Measurements from ENCODE around the gene ZNF500.
"Not testable (repeated sequence)": the region's sequence is repeated elsewhere in the genome, so short reads cannot be mapped to it uniquely, and the experiment has no call there.

Gene ZNF500

DNA sequence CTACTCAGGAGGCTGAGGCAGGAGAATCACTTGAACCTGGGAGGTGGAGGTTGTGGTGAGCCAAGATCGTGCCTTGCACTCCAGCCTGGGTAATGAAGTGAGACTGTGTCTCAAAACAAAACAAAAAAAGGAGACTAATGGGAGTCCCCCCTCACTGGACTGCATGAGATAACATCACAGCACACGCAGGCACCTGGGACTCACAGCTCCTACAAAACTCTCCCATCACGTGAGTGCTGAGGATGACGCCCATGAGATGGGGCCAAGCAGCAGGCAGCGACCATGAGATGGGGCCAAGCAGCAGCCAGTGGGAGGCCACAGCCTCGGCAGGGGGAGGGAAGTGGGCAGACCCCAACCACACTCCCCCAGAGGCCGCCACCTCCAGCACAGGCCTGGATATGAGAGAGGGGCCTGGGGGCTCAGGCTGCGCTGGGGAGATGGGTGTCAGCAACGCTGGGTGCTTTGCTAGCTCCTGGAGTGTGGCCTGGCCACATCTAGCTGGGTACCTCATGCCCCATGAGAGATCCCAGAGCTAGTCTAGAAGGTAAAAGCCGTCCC lies 17.2 kb downstream of the ZNF500 start:
- H3K9me3 Mint-ChIP-seq: no peaks in the 10 kb centered on the region
- H3K36me3 Mint-ChIP-seq (ENCODE audit: low read depth): peaks cover 10% of the 10 kb centered on the region
- H3K27me3 Mint-ChIP-seq (ENCODE audit: low read depth): no peaks in the 10 kb centered on the region
- DNase-seq (ENCODE audit: low spot score): no peak
- H3K4me3 Mint-ChIP-seq: no peak overlapping the region
- peaks cover 7% of the 10 kb centered on the region for H3K4me1 Mint-ChIP-seq (ENCODE audit: low read depth)
- no peak overlapping the region for H3K27ac Mint-ChIP-seq

DNA sequence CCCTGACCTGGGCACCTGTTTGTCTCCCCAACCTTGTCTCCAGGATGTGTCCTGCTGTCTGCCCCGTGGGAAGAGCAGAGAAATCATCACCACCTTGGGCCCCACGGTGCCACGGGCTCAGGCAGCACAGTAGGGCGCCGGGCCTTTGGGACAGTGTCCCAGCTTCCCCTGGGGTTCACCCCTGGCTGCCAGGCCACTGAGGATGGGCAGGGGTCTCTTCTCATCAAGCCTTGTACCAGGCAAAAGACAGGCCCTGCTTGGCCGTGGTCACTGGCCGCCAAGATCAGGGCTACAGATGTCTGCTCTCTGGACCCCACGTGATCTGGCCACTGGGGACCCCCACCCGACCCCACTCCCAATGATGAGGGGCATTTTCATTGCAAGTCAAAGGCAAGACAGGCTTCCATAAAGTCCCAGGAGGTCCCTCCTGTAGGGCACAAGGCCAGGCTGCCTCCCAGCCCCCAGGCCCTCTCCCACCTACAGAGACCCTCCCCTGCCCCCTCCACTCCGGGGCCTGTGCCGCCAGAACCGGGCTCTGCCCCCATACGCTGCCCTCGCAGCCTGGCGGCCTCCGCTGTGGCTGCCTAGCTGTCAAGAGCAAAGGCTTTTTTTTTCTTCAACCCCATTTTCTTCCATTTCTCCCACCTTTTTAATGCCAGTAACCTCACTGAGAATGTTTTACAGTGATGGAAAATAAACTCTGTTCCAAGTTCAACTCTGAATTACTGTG lies 18.1 kb downstream of the ZNF500 start:
- no peak for DNase-seq (ENCODE audit: low spot score)
- H3K27ac Mint-ChIP-seq: peak overlapping the region; percentile 15
- peaks cover 6% of the 10 kb centered on the region for H3K36me3 Mint-ChIP-seq (ENCODE audit: low read depth)
- H3K4me3 Mint-ChIP-seq: no peak overlapping the region
- H3K9me3 Mint-ChIP-seq: no peaks in the 10 kb centered on the region
- peaks cover 7% of the 10 kb centered on the region for H3K4me1 Mint-ChIP-seq (ENCODE audit: low read depth)
- H3K27me3 Mint-ChIP-seq (ENCODE audit: low read depth): no peaks in the 10 kb centered on the region

DNA sequence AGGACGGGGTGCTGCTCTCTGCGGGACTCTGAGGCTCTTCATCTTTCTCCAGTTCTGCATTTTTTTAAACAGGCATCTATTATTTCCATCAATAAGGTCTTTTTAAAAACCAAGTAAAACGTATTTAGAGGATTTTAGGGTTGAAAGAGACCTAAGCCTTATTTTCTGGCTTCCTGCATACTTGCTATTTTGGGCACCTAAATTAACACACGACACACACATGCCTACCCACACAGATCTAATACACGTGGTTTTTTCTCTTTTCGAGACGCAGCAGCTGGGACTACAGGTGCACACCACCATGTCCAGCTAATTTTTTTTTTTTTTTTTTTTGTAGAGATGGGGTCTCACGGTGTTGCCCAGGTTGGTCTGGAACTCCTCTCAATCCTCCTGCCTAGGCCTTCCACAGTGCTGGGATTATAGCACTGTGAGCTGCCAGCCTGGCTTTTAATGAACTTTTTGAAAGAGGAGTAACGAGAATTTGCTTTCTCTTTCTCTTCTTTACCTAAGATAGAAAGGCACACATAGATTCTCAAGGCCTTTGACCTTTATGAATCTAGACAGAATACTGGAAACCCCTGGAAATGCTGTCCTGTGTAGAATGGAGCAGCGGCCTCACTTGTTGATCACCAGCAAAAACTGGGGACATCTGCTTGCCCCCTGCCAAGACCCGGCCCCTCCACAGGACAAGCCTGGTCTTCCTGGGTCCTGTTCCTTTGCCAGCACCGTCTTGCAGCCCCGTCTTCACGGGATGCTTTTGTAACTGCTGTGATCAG lies 18.9 kb downstream of the ZNF500 start:
- Mint-ChIP-seq H3K4me3 (peak overlapping the region; percentile 15), H3K4me1 (ENCODE audit: low read depth) (peaks cover 11% of the 10 kb centered on the region), H3K27me3 (ENCODE audit: low read depth) (no peaks in the 10 kb centered on the region)

DNA sequence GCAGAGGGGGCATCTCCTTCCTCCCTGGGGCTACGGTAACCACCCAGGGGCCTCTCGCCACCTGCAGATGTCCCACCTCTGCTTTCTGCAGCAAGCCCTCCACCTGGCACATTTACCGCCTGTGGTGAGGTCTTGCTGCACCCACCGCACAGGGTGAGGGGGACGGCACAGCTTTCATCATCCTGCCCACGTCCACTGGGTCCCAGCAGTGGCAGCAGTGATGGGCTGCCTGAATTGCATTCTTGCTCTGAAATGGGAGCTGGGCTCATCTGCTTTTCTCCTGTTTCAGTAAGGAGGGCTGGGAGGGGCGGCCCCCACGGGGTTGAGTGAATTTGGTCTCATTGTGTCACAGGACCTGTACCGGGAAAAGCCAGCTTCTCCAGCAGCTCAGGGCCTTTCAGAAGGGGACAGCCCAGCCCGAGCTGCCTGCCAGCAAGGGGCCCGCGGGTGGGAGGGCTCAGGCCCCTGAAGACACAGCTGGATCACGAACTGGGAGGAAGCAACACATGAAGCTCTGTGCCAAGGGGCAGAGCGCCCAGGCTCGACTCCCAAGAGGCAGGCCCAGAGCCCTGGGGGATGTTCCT lies 19.9 kb downstream of the ZNF500 start:
- Mint-ChIP-seq H3K36me3 (ENCODE audit: low read depth) (peaks cover 2% of the 10 kb centered on the region), H3K27me3 (ENCODE audit: low read depth) (no peaks in the 10 kb centered on the region)

More for the DNA sequence above, 18.9 kb downstream of the ZNF500 start:
- Mint-ChIP-seq H3K36me3 (ENCODE audit: low read depth) (peaks cover 3% of the 10 kb centered on the region), H3K9me3 (no peaks in the 10 kb centered on the region), H3K27ac (peak overlapping the region; percentile 60)
- no peak for DNase-seq (ENCODE audit: low spot score)

DNA sequence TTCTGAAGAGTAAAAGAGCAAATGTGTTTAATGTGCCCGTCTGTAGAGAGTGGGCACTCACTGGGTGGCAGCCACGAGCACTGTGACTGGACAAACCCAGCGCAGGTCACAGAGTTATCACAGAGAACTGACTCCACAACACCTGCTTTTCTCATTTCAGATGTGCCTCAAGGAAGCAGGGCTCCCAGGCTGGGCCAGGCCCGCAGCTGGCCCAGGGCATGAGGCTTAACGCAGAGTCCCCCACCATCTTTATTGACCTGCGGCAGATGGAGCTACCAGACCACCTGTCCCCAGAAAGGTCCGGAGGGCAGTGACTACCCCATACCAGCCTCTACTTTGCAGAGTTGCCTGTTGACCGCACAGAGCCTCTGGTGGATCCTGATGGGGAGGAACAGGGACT lies 20.7 kb downstream of the ZNF500 start:
- Mint-ChIP-seq H3K27me3 (ENCODE audit: low read depth) (no peaks in the 10 kb centered on the region), H3K4me1 (ENCODE audit: low read depth) (peaks cover 11% of the 10 kb centered on the region), H3K4me3 (no peak overlapping the region), H3K27ac (no peak overlapping the region), H3K9me3 (no peaks in the 10 kb centered on the region), H3K36me3 (ENCODE audit: low read depth) (no peaks in the 10 kb centered on the region)
- DNase-seq (ENCODE audit: low spot score): no peak

More for the DNA sequence above, 19.9 kb downstream of the ZNF500 start:
- Mint-ChIP-seq H3K9me3 (no peaks in the 10 kb centered on the region), H3K27ac (no peak overlapping the region), H3K4me1 (ENCODE audit: low read depth) (peaks cover 11% of the 10 kb centered on the region), H3K4me3 (no peak overlapping the region)
- DNase-seq (ENCODE audit: low spot score): no peak

DNA sequence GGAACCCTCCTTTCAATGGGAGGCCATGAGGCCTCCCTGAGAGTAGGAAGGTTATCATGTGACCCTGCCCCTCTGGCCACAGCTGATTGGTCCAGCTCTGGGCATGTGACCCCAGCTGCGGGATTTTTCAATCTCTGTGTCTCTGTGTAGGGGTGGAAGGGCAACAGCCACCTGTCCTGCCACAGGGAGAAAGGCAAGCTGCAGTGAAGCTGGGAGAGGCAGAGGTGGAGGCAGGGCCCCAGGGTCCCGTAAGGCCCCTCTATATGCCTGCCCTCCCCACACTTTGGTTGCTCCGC lies 21.7 kb downstream of the ZNF500 start:
- DNase-seq (ENCODE audit: low spot score): no peak
- Mint-ChIP-seq H3K27ac (no peak overlapping the region), H3K27me3 (ENCODE audit: low read depth) (no peaks in the 10 kb centered on the region), H3K36me3 (ENCODE audit: low read depth) (no peaks in the 10 kb centered on the region), H3K4me3 (no peak overlapping the region), H3K9me3 (no peaks in the 10 kb centered on the region), H3K4me1 (ENCODE audit: low read depth) (peaks cover 11% of the 10 kb centered on the region)

DNA sequence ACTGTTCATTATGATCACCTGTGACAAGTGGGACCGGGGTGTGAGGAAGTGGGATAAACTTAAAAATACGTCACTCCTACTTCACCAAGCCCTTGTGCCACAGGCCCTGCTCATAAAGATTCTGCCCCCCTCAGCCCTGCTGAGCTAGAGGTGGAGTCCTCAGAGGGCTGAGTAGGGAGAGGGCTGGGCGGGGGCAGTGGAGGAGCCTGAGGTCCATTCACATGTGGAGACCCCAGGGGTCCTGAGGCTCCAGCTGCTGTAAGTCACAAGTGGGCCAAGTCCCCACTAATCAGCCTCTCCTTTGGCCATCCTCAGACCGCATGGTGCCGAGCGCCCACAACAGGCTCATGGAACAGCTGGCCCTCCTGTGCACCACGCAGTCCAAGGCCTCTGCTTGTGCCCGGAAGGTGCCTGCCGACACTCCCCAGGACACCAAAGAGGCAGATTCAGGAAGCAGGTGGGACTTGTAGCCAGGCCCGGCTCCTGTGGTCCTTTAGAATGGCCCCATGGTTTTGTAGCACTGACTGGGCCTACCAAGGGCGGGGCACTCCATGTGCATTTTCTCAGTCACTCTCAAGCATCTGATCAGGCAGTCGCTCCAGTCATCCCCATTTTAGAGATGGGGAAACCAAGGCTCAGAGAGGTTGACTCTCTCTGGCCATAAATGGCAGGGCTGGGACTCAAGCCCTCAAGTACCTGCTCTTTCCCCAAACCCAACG lies 22.2 kb downstream of the ZNF500 start:
- Mint-ChIP-seq H3K9me3 (no peaks in the 10 kb centered on the region), H3K4me3 (no peak overlapping the region), H3K27ac (no peak overlapping the region), H3K4me1 (ENCODE audit: low read depth) (peaks cover 11% of the 10 kb centered on the region), H3K27me3 (ENCODE audit: low read depth) (no peaks in the 10 kb centered on the region), H3K36me3 (ENCODE audit: low read depth) (no peaks in the 10 kb centered on the region)
- DNase-seq (ENCODE audit: low spot score): no peak

DNA sequence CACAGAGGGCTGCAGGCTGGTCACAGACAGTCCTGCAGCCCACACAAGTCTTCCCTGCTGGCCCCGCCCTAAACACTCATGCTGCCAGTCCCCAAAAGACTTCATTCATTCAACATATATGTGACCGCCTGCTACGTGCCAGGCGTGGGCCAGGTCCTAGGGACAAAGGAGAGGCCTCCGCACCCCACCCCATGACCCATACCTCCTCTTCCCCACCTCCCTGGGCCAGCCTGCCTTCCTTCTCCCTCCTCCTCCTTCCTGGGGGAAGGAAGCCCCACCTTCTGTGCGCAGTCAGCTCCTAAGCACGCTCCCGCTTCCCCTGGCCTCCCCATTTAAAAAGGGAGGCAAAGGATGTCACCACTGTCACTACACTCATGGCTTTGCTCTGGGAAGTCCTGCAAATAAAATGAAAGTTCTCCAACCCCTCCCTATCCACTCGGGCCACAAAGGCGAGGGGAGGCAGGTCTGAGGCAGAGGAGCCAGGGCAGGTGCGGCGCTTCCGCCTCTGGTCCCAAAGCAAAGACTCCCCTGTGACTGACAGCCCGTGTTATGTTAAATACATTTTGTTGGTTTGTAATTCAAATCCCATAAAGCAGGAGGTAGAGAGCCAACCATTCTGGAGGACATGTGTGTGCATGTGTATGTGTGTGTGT lies 23.6 kb downstream of the ZNF500 start:
- H3K36me3 Mint-ChIP-seq (ENCODE audit: low read depth): no peaks in the 10 kb centered on the region
- H3K4me3 Mint-ChIP-seq: peak overlapping the region; percentile 34
- no peaks in the 10 kb centered on the region for H3K27me3 Mint-ChIP-seq (ENCODE audit: low read depth)
- no peaks in the 10 kb centered on the region for H3K9me3 Mint-ChIP-seq
- peak overlapping the region; percentile 47 for H3K27ac Mint-ChIP-seq
- peaks cover 11% of the 10 kb centered on the region for H3K4me1 Mint-ChIP-seq (ENCODE audit: low read depth)
- no peak for DNase-seq (ENCODE audit: low spot score)

DNA sequence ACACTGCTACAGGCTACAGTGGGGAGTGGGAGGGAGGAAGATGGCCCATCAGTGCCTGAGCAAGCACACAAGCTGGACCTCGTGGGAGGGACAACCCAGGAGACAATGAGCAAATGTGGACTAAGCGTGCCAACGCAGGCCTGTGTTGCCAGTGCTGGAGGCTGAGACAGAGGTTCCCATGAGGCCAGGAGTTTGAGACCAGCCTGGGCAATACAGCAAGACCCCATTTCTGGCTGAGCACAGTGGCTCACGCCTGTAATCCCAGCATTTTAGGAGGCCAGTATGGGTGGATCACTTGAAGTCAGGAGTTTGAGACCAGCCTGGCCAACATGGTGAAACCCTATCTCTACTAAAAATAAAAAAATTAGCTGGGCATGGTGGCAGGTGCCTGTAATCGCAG lies 28.6 kb downstream of the ZNF500 start:
- not testable (repeated sequence) for H3K9me3 Mint-ChIP-seq; DNase-seq (ENCODE audit: low spot score); H3K4me1 Mint-ChIP-seq (ENCODE audit: low read depth); H3K27me3 Mint-ChIP-seq (ENCODE audit: low read depth); H3K27ac Mint-ChIP-seq; H3K4me3 Mint-ChIP-seq; H3K36me3 Mint-ChIP-seq (ENCODE audit: low read depth)

DNA sequence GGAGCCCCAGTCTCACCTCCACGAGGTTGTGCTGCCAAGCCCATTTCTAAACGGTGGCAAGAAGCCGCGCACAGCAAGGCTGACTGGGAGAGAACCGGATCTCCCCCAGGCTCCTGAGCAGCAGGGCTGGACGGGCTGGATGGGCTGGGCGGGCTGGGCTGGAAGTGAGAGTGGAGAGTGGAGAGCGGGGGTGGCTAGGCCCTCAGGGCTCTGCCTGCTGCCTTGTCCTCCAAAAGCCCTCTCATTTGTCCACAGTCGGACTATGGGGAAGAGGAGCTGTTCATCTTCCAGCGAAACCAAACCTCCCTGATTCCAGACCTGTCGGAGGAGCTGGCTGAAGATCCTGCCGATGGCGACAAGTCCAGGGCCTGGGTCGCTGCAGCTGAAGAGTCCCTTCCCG lies 29.4 kb downstream of the ZNF500 start:
- Mint-ChIP-seq H3K36me3 (ENCODE audit: low read depth) (no peaks in the 10 kb centered on the region), H3K9me3 (no peaks in the 10 kb centered on the region), H3K27ac (no peak overlapping the region), H3K4me1 (ENCODE audit: low read depth) (peaks cover 13% of the 10 kb centered on the region), H3K4me3 (no peak overlapping the region), H3K27me3 (ENCODE audit: low read depth) (no peaks in the 10 kb centered on the region)
- DNase-seq (ENCODE audit: low spot score): no peak

DNA sequence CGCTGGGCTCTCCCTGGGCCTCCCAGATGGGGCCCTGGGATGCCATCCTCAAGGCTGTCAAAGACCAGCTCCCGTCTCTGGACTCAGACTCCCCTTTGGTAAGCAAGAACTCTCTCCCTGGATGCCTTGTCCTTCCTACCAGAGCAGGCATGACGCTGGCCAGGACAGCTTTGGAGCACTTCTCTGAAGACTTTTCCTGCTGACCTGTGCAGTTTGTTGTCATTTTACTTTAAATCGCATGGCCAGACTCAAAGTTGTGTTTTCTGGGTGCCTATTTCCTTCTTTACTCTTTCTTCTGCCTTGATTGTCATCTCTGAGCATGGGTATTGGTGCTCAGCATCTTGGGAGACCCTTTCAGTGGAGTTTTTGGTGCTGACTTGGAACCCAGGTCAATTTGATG lies 30.4 kb downstream of the ZNF500 start:
- no peak overlapping the region for H3K27ac Mint-ChIP-seq
- H3K36me3 Mint-ChIP-seq (ENCODE audit: low read depth): no peaks in the 10 kb centered on the region
- peaks cover 13% of the 10 kb centered on the region for H3K4me1 Mint-ChIP-seq (ENCODE audit: low read depth)
- no peaks in the 10 kb centered on the region for H3K27me3 Mint-ChIP-seq (ENCODE audit: low read depth)
- H3K4me3 Mint-ChIP-seq: no peak overlapping the region
- DNase-seq (ENCODE audit: low spot score): no peak
- no peaks in the 10 kb centered on the region for H3K9me3 Mint-ChIP-seq

DNA sequence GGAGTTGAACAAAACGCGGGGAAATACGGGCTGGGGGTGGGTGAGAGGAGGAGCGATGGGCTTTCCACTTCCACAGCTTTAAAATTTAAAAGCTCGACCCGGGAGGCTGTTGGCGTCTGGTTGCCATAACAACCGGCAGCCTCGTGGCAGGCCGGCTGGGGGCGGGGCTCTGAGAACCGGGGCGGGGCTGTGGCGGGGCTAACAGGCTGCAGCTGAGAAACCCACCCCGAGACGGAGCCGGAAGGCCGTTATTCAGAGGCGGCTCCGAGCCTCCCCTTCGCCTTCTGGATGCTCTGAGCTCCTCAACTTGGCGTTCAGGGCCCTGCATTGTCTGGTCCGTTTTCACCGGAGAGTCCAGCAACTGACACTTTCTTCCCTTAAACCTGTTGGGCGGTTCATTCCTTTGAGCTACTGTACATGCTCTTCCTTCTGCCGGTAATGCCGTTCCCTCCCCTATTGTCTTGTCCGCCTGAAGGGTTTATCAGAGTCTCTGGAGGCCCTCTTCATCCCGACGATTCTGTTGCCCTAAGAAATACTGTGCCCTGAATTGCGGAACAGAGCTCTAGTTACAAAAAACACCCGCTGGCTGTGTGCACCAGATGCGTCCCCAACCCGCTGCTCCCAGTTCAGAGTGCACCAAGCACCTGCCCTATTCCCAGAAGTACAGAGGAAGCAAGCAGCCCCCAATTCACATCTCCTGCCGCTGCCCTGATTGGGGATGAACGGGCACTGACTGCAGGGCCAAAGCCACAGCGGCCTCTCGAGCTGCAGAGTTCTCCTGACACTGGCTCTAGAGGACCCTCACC lies 32.0 kb downstream of the ZNF500 start:
- Mint-ChIP-seq H3K9me3 (no peaks in the 10 kb centered on the region), H3K27ac (peak overlapping the region; percentile 87), H3K4me1 (ENCODE audit: low read depth) (peaks cover 13% of the 10 kb centered on the region), H3K27me3 (ENCODE audit: low read depth) (no peaks in the 10 kb centered on the region), H3K36me3 (ENCODE audit: low read depth) (no peaks in the 10 kb centered on the region), H3K4me3 (peak overlapping the region; percentile 91)
- DNase-seq (ENCODE audit: low spot score): peak; percentile 86
